Loucy (cell line): ENCODE measurements around the gene RANBP17.

Experiments
- H2AFZ ChIP-seq: fragments of 200-600 bp; sonication (generic); 2 replicates; pipeline ENCODE4 v1.6.0; 2016; ENCODE audit warnings: antibody characterized with exemption, mild to moderate bottlenecking, low read length, moderate library complexity
- H3F3A ChIP-seq: fragments of 200-600 bp; 2 replicates; pipeline ENCODE4 v1.6.0; 2016; ENCODE audit warnings: antibody characterized with exemption, low read depth, mild to moderate bottlenecking
- H3K27me3 ChIP-seq: fragments of 200-600 bp; sonication (generic); 2 replicates; pipeline ENCODE4 v1.6.1; 2014; ENCODE audit warnings: low read length, mild to moderate bottlenecking; ENCODE audit not compliant: insufficient read depth, poor library complexity, severe bottlenecking
- H3K36me3 ChIP-seq: fragments of 200-600 bp; sonication (generic); 2 replicates; pipeline ENCODE4 v1.6.1; 2016; ENCODE audit warnings: low read length; ENCODE audit not compliant: insufficient read depth
- H3K4me1 ChIP-seq: fragments of 200-600 bp; sonication (generic); 2 replicates; pipeline ENCODE4 v1.5.1; 2014; ENCODE audit warnings: low read length, mild to moderate bottlenecking; ENCODE audit not compliant: insufficient read depth, poor library complexity, severe bottlenecking
- H3K4me2 ChIP-seq: fragments of 200-600 bp; sonication (generic); 2 replicates; pipeline ENCODE4 v1.6.0; 2014; ENCODE audit warnings: antibody characterized with exemption, low read length, low read depth, mild to moderate bottlenecking; ENCODE audit not compliant: poor library complexity, severe bottlenecking
- H3K4me3 ChIP-seq: fragments of 200-600 bp; sonication (generic); 2 replicates; pipeline ENCODE4 v1.5.1; 2014; ENCODE audit warnings: low read length, mild to moderate bottlenecking, mixed read lengths; ENCODE audit not compliant: poor library complexity, severe bottlenecking
- H3K79me2 ChIP-seq: fragments of 200-600 bp; sonication (generic); 2 replicates; pipeline ENCODE4 v1.6.1; 2014; ENCODE audit warnings: low read length; ENCODE audit not compliant: insufficient read depth
- H3K9ac ChIP-seq: fragments of 200-600 bp; sonication (generic); 2 replicates; pipeline ENCODE4 v1.6.0; 2014; ENCODE audit warnings: mild to moderate bottlenecking, low read depth, low read length, moderate library complexity; ENCODE audit not compliant: poor library complexity, severe bottlenecking
- H3K9me2 ChIP-seq: fragments of 200-600 bp; sonication (generic); replicated peaks from 2 replicates; pipeline ENCODE4 v1.6.1; 2016; ENCODE audit warnings: low read depth, low read length, mixed read lengths
- H3K9me3 ChIP-seq: fragments of 200-600 bp; sonication (generic); 2 replicates; pipeline ENCODE4 v1.6.1; 2014; ENCODE audit warnings: mild to moderate bottlenecking, antibody characterized with exemption, low read length, low read depth; ENCODE audit not compliant: insufficient read depth
- H4K20me1 ChIP-seq: fragments of 200-600 bp; sonication (generic); 2 replicates; pipeline ENCODE4 v1.6.0; 2014; ENCODE audit warnings: antibody characterized with exemption, low read length, mild to moderate bottlenecking; ENCODE audit not compliant: insufficient read depth, poor library complexity, severe bottlenecking
- CTCF ChIP-seq: fragments of 200-600 bp; sonication (generic); conservative IDR thresholded peaks from 2 replicates; pipeline ENCODE4 v1.5.1; 2014; ENCODE audit warnings: mild to moderate bottlenecking, antibody characterized with exemption, low read length
- EZH2phosphoT487 ChIP-seq: fragments of 200-600 bp; IDR thresholded peaks from 2 replicates; pipeline ENCODE4 v1.6.1; 2018; ENCODE audit warnings: antibody characterized with exemption, mild to moderate bottlenecking, moderate library complexity, borderline replicate concordance

The RANBP17 gene

GRCh38 chr5:170875811-170876210 is 14.0 kb downstream of the RANBP17 start:
- no peaks in the 10 kb centered on the region for H4K20me1 ChIP-seq
- H3F3A ChIP-seq: no peaks in the 10 kb centered on the region
- no peak overlapping the region for H3K9ac ChIP-seq
- no peak overlapping the region for H2AFZ ChIP-seq
- H3K27me3 ChIP-seq: no peaks in the 10 kb centered on the region
- H3K79me2 ChIP-seq: no peaks in the 10 kb centered on the region
- no peak for TF ChIP-seq CTCF
- no peak for TF ChIP-seq EZH2phosphoT487
- H3K4me3 ChIP-seq: no peak overlapping the region
- no peak overlapping the region for H3K4me2 ChIP-seq
- no peaks in the 10 kb centered on the region for H3K36me3 ChIP-seq
- H3K4me1 ChIP-seq: no peaks in the 10 kb centered on the region
- H3K9me2 ChIP-seq: no peaks in the 10 kb centered on the region
- H3K9me3 ChIP-seq: no peaks in the 10 kb centered on the region

DNA sequence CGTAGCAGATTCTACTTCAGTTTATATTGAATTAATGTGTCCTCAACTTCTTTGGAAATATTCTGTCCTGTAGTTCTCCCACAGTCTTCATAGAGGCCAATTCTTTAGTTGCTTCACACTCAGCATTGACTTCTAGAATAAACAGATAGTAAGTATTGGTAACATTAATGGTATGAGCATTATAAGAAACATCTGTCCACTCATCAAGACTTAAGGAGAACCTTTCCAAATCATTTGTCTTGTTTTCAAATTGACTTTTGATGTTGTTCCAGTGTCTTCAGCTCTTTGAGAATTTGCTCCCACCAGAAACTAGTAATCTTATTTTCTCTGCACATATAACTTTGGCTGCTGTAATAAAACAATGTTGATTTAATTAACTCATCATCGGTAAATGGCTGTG is 18.3 kb downstream of the RANBP17 start:
- TF ChIP-seq EZH2phosphoT487: no peak
- TF ChIP-seq CTCF: no peak

GRCh38 chr5:170882345-170882744 is 20.5 kb downstream of the RANBP17 start:
- no peak overlapping the region for H3K9ac ChIP-seq
- H3K36me3 ChIP-seq: no peaks in the 10 kb centered on the region
- H3K4me3 ChIP-seq: no peak overlapping the region
- no peaks in the 10 kb centered on the region for H3K9me2 ChIP-seq
- H3K9me3 ChIP-seq: no peaks in the 10 kb centered on the region
- H3K79me2 ChIP-seq: no peaks in the 10 kb centered on the region
- H3F3A ChIP-seq: no peaks in the 10 kb centered on the region
- TF ChIP-seq CTCF (no peak), EZH2phosphoT487 (no peak)
- H3K4me2 ChIP-seq: no peak overlapping the region
- H4K20me1 ChIP-seq: no peaks in the 10 kb centered on the region
- no peaks in the 10 kb centered on the region for H3K27me3 ChIP-seq
- H3K4me1 ChIP-seq: no peaks in the 10 kb centered on the region
- H2AFZ ChIP-seq: no peak overlapping the region

More for the DNA sequence above, 18.3 kb downstream of the RANBP17 start:
- Histone ChIP-seq H3K4me3 (no peak overlapping the region), H3K9ac (no peak overlapping the region), H3K4me2 (no peak overlapping the region), H3K4me1 (no peaks in the 10 kb centered on the region), H3K79me2 (no peaks in the 10 kb centered on the region), H3K9me3 (no peaks in the 10 kb centered on the region), H3K27me3 (no peaks in the 10 kb centered on the region), H2AFZ (no peak overlapping the region), H3F3A (no peaks in the 10 kb centered on the region), H3K36me3 (no peaks in the 10 kb centered on the region), H4K20me1 (no peaks in the 10 kb centered on the region), H3K9me2 (no peaks in the 10 kb centered on the region)
